ENCODE data around the gene ZNF541. TPM values are rescaled to one million over a fixed set of nuclear protein-coding genes. Genes with fewer than 3 reads are reported as not detected.

ZNF541 gene, protein sequence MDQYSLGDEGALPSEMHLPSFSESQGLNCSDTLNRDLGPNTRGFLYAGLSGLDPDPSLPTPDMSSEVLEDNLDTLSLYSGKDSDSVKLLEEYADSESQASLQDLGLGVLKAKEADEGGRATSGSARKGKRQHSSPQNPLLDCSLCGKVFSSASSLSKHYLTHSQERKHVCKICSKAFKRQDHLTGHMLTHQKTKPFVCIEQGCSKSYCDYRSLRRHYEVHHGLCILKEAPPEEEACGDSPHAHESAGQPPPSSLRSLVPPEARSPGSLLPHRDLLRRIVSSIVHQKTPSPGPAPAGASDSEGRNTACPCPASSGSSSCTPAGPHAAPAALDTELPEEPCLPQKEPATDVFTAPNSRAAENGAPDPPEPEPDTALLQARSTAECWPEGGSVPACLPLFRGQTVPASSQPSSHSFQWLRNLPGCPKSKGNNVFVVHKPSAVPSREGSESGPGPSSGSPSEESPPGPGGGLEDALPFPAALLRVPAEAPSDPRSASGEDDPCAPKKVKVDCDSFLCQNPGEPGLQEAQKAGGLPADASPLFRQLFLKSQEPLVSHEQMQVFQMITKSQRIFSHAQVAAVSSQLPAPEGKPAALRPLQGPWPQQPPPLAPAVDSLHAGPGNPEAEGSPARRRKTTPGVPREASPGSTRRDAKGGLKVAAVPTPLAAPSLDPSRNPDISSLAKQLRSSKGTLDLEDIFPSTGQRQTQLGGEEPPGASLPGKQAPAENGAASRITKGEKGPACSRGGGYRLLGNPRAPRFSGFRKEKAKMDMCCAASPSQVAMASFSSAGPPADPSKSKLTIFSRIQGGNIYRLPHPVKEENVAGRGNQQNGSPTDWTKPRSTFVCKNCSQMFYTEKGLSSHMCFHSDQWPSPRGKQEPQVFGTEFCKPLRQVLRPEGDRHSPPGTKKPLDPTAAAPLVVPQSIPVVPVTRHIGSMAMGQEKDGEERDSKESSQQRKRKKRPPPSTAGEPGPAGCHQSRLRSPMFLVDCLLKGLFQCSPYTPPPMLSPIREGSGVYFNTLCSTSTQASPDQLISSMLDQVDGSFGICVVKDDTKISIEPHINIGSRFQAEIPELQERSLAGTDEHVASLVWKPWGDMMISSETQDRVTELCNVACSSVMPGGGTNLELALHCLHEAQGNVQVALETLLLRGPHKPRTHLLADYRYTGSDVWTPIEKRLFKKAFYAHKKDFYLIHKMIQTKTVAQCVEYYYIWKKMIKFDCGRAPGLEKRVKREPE (N-terminal part only)
- total RNA-seq (under 1 TPM; 0.13 to 0.44 TPM), polyA plus RNA-seq (0.18 TPM)

DNA sequence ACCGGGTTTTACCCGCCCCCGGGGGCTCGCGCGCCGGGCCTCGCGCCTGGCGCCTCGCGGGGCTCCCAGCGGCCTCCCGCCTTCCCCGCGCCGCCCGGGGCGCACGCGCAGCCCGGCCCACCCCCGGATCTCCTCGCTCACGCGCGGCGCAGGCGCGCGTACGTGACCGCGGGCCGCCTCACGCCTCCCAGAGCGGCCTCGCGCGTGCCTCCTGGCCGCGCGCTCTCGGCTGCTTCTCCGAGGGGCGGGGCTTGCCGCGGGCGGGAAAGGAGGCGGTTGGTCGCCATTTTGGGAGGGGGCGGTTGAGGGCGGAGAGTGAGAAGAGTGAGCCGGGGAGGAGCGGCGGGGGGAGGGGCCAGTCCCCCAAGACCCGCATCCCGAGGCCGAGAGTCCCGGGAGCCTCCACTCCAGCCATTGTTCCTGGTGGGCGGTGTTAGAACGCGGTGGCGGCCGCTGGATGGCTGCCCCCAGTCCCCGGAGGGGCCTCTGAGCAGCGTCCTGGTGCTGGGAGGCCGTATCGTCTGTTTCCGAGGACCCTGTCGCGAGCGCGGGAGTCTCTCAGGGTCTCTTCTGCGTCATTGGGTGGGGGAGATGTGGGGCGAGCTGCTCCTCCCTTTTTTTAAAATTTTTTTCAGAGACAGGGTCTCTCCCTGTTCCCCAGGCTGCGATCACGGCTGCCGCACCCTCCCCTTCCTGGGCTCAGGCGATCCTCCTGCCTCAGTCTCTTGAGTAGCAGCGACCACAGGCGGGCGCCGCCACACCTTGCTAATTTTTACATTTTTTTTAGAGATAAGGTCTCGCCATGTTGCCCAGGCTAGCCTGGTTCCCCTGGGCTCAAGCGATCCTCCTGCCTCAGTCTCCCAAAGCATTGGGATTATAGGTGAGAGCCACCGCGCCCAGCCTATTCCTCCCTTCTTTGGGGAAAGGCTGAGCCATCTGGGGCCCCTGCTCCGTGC lies at the start of gene ZNF541:
Gene ZNF541 (minus strand): TSS at position 78 of the 956 bp plus-strand sequence. CDS start 17,292 bp downstream, outside the sequence.
- peak; percentile 76 to 90 (median 87) for DNase-seq
- H3K27me3 Mint-ChIP-seq = no peaks in the 10 kb centered on the region
- H3K27me3 ChIP-seq (ENCODE audit: insufficient read depth, low read length, poor library complexity, severe bottlenecking) = no peaks in the 10 kb centered on the region
- POLR2A ChIA-PET = interaction anchor here (1.3 kb wide), 1 partner anchor 28 kb away, joined by 8 read pairs; no protein-coding TSS in a partner anchor
- H3K9me3 Mint-ChIP-seq = no peaks in the 10 kb centered on the region
- peak within 1 kb of the TSS in 7 of 8 donors; percentile 1 to 84 (median 78) for H3K27ac Mint-ChIP-seq
- peak within 1 kb of the TSS; percentile 67 to 88 (median 77) for H3K4me3 Mint-ChIP-seq
- CTCF ChIA-PET = no interaction called here
- no peak within 1 kb of the TSS for H3K27ac ChIP-seq (ENCODE audit: low read depth, low read length)
- H3K9me3 ChIP-seq (ENCODE audit: low read length) = no peaks in the 10 kb centered on the region
- no peaks in the 10 kb centered on the region for H3K36me3 ChIP-seq (ENCODE audit: insufficient read depth, low read length)
- H3K4me1 Mint-ChIP-seq = peaks cover 27 to 44% (median 34%) of the 10 kb centered on the region in 3 donors
- H3K4me1 ChIP-seq (ENCODE audit: insufficient read depth, low read length) = peaks cover 21% of the 10 kb centered on the region
- H3K36me3 Mint-ChIP-seq = no peaks in the 10 kb centered on the region
- peak within 1 kb of the TSS; percentile 59 for H3K4me3 ChIP-seq (ENCODE audit: low read length)

DNA sequence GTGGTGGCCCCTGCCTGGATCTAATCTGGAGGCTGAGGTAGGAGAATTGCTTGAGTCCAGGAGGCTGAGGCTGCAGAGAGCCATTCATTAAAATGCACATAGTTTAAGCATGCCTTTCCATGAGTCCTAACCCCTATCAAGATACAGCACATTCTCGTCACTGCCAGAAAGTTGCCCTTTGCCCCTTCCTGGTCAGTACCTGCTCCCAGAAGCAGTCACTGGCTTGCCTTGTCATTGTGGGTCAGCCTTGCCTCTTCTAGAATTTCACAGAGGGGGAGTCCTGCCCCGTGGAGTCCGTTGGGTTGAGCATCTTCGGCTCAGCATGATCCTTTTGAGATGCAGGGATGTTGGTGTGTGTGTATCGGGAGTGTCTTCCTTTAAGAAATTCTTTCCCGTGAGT lies 46.8 kb upstream of the ZNF541 start:
- Histone ChIP-seq H3K4me1 (ENCODE audit: insufficient read depth, low read length) (no peaks in the 10 kb centered on the region), H3K4me3 (ENCODE audit: low read length) (no peak overlapping the region), H3K27me3 (ENCODE audit: insufficient read depth, low read length, poor library complexity, severe bottlenecking) (no peaks in the 10 kb centered on the region), H3K9me3 (ENCODE audit: low read length) (no peaks in the 10 kb centered on the region), H3K27ac (ENCODE audit: low read depth, low read length) (no peak overlapping the region), H3K36me3 (ENCODE audit: insufficient read depth, low read length) (no peaks in the 10 kb centered on the region)
- peak overlapping the region in 2 of 8 donors; percentile 12 to 46 for H3K27ac Mint-ChIP-seq
- POLR2A ChIA-PET = no interaction called here
- no peak for DNase-seq
- H3K27me3 Mint-ChIP-seq = no peaks in the 10 kb centered on the region
- peaks cover 31 to 60% (median 41%) of the 10 kb centered on the region in 3 donors for H3K4me1 Mint-ChIP-seq
- CTCF ChIA-PET = no interaction called here
- peaks cover 0 to 46% (median 6%) of the 10 kb centered on the region in 3 donors for H3K36me3 Mint-ChIP-seq
- no peaks in the 10 kb centered on the region for H3K9me3 Mint-ChIP-seq
- H3K4me3 Mint-ChIP-seq = peak overlapping the region in 1 of 7 donors; percentile 28

GRCh38 chr19:47618771-47619170 lies 45.8 kb upstream of the ZNF541 start:
- H3K36me3 Mint-ChIP-seq = peaks cover 0 to 44% (median 3%) of the 10 kb centered on the region in 3 donors
- H3K36me3 ChIP-seq (ENCODE audit: insufficient read depth, low read length) = no peaks in the 10 kb centered on the region
- H3K4me3 ChIP-seq (ENCODE audit: low read length) = no peak overlapping the region
- H3K27ac ChIP-seq (ENCODE audit: low read depth, low read length) = no peak overlapping the region
- no peaks in the 10 kb centered on the region for H3K4me1 ChIP-seq (ENCODE audit: insufficient read depth, low read length)
- H3K4me3 Mint-ChIP-seq = no peak overlapping the region
- no peaks in the 10 kb centered on the region for H3K9me3 ChIP-seq (ENCODE audit: low read length)
- ChIA-PET POLR2A (no interaction called here), CTCF (no interaction called here)
- H3K9me3 Mint-ChIP-seq = no peaks in the 10 kb centered on the region
- peaks cover 33 to 59% (median 42%) of the 10 kb centered on the region in 3 donors for H3K4me1 Mint-ChIP-seq
- no peak overlapping the region for H3K27ac Mint-ChIP-seq
- no peak for DNase-seq
- H3K27me3 Mint-ChIP-seq = no peaks in the 10 kb centered on the region
- no peaks in the 10 kb centered on the region for H3K27me3 ChIP-seq (ENCODE audit: insufficient read depth, low read length, poor library complexity, severe bottlenecking)

GRCh38 chr19:47615714-47616113 lies 42.8 kb upstream of the ZNF541 start:
- CTCF ChIA-PET = no interaction called here
- Mint-ChIP-seq H3K27me3 (no peaks in the 10 kb centered on the region), H3K9me3 (no peaks in the 10 kb centered on the region), H3K4me1 (peaks cover 45 to 72% (median 58%) of the 10 kb centered on the region in 3 donors), H3K36me3 (peaks cover 0 to 46% (median 7%) of the 10 kb centered on the region in 3 donors), H3K27ac (peak overlapping the region in 1 of 8 donors; percentile 78), H3K4me3 (peak overlapping the region in 1 of 7 donors; percentile 25)
- Histone ChIP-seq H3K27me3 (ENCODE audit: insufficient read depth, low read length, poor library complexity, severe bottlenecking) (no peaks in the 10 kb centered on the region), H3K4me1 (ENCODE audit: insufficient read depth, low read length) (peaks cover 18% of the 10 kb centered on the region), H3K27ac (ENCODE audit: low read depth, low read length) (no peak overlapping the region), H3K4me3 (ENCODE audit: low read length) (no peak overlapping the region), H3K9me3 (ENCODE audit: low read length) (no peaks in the 10 kb centered on the region), H3K36me3 (ENCODE audit: insufficient read depth, low read length) (no peaks in the 10 kb centered on the region)
- no peak for DNase-seq
- POLR2A ChIA-PET = no interaction called here

- peaks cover 22% of the 10 kb centered on the region for H3K4me1 ChIP-seq (ENCODE audit: insufficient read depth, low read length)
- POLR2A ChIA-PET = no interaction called here
- no peak overlapping the region for H3K27ac ChIP-seq (ENCODE audit: low read depth, low read length)
- H3K36me3 ChIP-seq (ENCODE audit: insufficient read depth, low read length) = no peaks in the 10 kb centered on the region
- Mint-ChIP-seq H3K36me3 (peaks cover 0 to 48% (median 7%) of the 10 kb centered on the region in 3 donors), H3K27ac (peak overlapping the region in 3 of 8 donors; percentile 36 to 85 (median 84)), H3K4me3 (peak overlapping the region in 3 of 7 donors; percentile 19 to 39 (median 25)), H3K9me3 (no peaks in the 10 kb centered on the region), H3K27me3 (no peaks in the 10 kb centered on the region), H3K4me1 (peaks cover 50 to 74% (median 62%) of the 10 kb centered on the region in 3 donors)
- no peak overlapping the region for H3K4me3 ChIP-seq (ENCODE audit: low read length)
- H3K27me3 ChIP-seq (ENCODE audit: insufficient read depth, low read length, poor library complexity, severe bottlenecking) = no peaks in the 10 kb centered on the region
- no peaks in the 10 kb centered on the region for H3K9me3 ChIP-seq (ENCODE audit: low read length)
- CTCF ChIA-PET = no interaction called here
- DNase-seq = no peak
Measured at GRCh38 chr19:47615230-47615629, 42.3 kb upstream of the ZNF541 start.

DNA sequence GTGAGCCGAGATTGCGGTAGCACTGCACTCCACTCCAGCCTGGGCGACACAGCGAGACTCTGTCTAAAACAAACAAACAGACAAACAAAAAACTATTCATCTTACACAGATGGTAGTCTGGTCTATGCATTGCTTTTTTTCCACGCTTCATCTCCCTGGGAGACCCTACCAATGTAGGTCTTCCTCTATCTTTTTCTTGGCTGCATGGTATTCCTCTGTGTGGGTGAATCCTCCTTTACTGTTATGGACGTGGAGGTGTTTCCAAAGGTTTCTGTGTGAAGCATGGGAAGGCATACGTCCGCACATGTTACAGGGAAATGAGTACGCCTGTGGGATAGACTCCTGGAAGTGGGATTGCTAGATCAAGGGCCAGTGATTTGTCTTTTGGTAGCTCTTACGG lies 41.6 kb upstream of the ZNF541 start:
- Histone ChIP-seq H3K36me3 (ENCODE audit: insufficient read depth, low read length) (no peaks in the 10 kb centered on the region), H3K4me1 (ENCODE audit: insufficient read depth, low read length) (peaks cover 22% of the 10 kb centered on the region), H3K4me3 (ENCODE audit: low read length) (no peak overlapping the region), H3K27ac (ENCODE audit: low read depth, low read length) (no peak overlapping the region), H3K27me3 (ENCODE audit: insufficient read depth, low read length, poor library complexity, severe bottlenecking) (no peaks in the 10 kb centered on the region), H3K9me3 (ENCODE audit: low read length) (no peaks in the 10 kb centered on the region)
- Mint-ChIP-seq H3K4me1 (peaks cover 47 to 67% (median 56%) of the 10 kb centered on the region in 3 donors), H3K27me3 (no peaks in the 10 kb centered on the region), H3K36me3 (peaks cover 0 to 42% (median 7%) of the 10 kb centered on the region in 3 donors), H3K27ac (peak overlapping the region in 1 of 8 donors; percentile 36), H3K9me3 (no peaks in the 10 kb centered on the region), H3K4me3 (peak overlapping the region in 1 of 7 donors; percentile 64)
- DNase-seq = no peak
- ChIA-PET POLR2A (no interaction called here), CTCF (no interaction called here)

- no peak overlapping the region for H3K4me3 ChIP-seq (ENCODE audit: low read length)
- no peaks in the 10 kb centered on the region for H3K9me3 Mint-ChIP-seq
- H3K4me3 Mint-ChIP-seq = peak overlapping the region in 1 of 7 donors; percentile 64
- ChIA-PET CTCF (no interaction called here), POLR2A (no interaction called here)
- peak overlapping the region in 5 of 8 donors; percentile 29 to 59 (median 46) for H3K27ac Mint-ChIP-seq
- no peaks in the 10 kb centered on the region for H3K36me3 ChIP-seq (ENCODE audit: insufficient read depth, low read length)
- DNase-seq = no peak
- H3K9me3 ChIP-seq (ENCODE audit: low read length) = no peaks in the 10 kb centered on the region
- H3K4me1 Mint-ChIP-seq = peaks cover 48 to 65% (median 56%) of the 10 kb centered on the region in 3 donors
- no peaks in the 10 kb centered on the region for H3K27me3 ChIP-seq (ENCODE audit: insufficient read depth, low read length, poor library complexity, severe bottlenecking)
- peaks cover 22% of the 10 kb centered on the region for H3K4me1 ChIP-seq (ENCODE audit: insufficient read depth, low read length)
- H3K36me3 Mint-ChIP-seq = peaks cover 0 to 43% (median 7%) of the 10 kb centered on the region in 3 donors
- H3K27me3 Mint-ChIP-seq = no peaks in the 10 kb centered on the region
- H3K27ac ChIP-seq (ENCODE audit: low read depth, low read length) = no peak overlapping the region
Measured at GRCh38 chr19:47614021-47614295, 41.0 kb upstream of the ZNF541 start.
